ENCODE results near the gene IRF7.

The IRF7 gene

DNA sequence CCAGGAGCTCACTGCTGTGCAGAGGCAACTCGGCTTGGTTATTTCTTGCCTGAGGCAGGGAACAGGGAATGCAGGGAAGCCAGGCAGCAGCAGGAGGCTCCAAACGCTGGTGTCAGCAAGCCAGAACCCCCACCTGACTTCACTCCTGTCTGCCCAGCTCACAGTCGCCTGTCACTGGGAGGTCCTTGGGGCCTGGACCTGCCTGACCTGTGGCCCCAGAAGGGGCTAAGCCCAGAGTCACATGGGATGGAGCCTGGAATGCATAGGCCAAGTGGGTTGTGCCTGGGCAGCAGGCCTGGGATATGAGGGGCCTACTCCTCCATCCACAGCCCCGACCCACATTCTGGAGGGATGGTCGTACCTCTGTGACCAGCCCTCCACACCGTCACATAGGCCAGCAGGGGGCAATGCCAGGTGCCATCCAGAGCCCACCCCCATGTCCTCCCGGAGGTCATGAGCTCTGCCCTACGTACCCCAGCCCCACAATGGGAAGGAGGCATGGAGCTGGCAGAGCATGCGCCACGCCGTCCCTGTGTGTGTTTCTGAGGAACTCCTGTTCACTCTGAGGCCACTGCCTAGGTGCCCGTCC is 49.7 kb downstream of the IRF7 start:
- DNase-seq (ENCODE audit: low read depth in 2 of 2, low spot score in 1 of 2), result no peak

DNA sequence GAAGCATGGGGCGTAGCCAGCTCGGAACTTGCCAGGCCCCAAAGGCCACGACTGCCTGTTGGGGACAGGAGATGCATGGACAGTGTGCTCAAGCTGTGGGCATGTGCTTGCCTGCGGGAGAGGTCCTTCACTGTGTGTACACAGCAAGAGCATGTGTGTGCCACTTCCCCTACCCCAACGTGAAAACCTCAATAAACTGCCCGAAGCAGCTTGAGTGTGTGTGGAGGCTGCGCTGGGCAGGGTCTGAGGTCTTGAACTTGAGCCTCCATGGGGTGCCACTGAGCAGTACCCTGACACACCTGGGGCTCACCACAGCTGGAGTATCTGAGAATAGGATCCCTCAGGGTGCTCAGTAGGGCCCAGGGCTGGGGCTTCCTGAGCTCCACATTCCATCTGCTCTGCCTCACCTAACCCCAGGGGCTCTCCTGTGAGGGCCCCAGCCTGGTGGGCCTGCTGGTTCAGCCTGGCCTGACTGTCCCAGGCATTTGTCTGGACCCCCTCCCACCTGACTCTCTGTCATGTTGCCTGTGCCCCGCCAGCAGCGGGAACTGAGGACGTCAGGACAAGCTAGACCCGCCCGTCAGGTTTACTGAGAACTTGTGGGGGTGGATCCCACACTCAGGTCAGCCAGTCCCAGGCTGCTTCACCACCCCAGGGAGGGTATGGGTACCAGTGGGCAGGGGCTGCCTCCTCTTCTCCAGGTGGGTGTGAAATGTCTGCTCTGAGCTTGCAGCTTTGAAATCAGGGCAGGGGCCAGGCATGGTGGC is 51.8 kb downstream of the IRF7 start:
- no peak for DNase-seq (ENCODE audit: low read depth in 2 of 2, low spot score in 1 of 2)

DNA sequence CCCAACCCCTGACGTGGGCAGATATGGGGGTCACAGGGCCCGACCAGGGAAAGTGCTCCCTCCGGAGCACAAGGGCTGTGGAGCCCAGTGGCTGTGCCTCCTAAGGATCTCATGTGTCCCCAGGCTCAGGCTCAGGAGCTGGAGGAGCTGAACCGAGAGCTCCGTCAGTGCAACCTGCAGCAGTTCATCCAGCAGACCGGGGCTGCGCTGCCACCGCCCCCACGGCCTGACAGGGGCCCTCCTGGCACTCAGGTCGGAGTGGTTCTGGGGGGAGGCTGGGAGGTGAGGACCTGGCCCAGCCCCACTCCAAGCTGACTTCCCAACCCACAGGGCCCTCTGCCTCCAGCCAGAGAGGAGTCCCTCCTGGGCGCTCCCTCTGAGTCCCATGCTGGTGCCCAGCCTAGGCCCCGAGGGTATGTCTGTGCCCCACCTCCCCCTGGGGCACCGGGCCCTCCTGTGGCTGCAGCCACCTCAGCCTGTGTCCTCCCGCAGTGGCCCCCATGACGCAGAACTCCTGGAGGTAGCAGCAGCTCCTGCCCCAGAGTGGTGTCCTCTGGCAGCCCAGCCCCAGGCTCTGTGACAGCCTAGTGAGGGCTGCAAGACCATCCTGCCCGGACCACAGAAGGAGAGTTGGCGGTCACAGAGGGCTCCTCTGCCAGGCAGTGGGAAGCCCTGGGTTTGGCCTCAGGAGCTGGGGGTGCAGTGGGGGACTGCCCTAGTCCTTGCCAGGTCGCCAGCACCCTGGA is 52.5 kb downstream of the IRF7 start:
- DNase-seq (ENCODE audit: low read depth in 2 of 2, low spot score in 1 of 2), result no peak

Data from stimulated activated CD8-positive, alpha-beta memory T cell treated with anti-CD3 and anti-CD28 coated beads, Interleukin-4, amount 100 ng/mL, for 4 hours (primary cell).